ENCODE data around the gene CLNK. TPM values are rescaled to one million over a fixed set of nuclear protein-coding genes. Genes with fewer than 3 reads are reported as not detected.
"Not testable (repeated sequence)": the region's sequence is repeated elsewhere in the genome, so short reads cannot be mapped to it uniquely, and the experiment has no call there.

CLNK gene
- total RNA-seq, 8 experiments from 2014 or later = 0.05 to 0.21 (median 0.08) TPM; not detected in 1

DNA sequence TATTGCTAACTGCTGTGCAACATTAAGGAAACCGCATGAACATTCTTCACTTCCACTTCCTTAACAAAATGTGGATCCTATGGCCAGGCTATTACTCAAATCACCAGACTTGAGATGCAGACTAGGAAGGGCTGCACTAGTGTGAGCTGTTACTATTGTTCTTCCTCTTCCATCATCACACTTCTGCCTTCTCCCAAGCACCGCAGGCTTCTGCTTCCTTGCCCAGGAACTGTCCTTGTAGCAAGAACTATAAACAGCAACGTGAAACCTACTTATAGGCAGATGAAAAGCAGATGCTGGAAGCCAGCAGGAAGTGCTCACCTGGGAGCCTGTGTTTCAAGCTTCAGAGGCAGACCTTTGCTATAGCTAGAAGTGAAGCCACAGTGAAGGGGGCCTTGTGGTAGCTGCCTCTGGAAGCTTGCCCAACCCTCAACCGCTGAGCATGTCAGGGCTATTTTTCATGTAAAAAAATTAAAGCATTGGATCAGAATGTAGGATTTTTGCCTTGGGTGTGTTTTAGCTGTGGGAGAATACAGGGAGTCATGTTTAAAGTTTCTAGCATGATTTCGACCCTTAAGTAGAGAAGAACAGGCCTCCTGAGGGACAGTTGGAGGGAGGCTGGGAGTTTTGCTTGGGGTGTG is 43.9 kb downstream of the CLNK start:
- no peaks in the 10 kb centered on the region for H3K4me1 ChIP-seq (replicated peaks in 1 of 2)
- no peak overlapping the region for H3K27ac ChIP-seq
- 0 to 100% (median 83%) methylated on average over 1 to 4 of the region's 5 CpGs; no CpG with 5 or more reads in 1 of the 10 experiments for WGBS, 10 experiments
- no peak overlapping the region for H3K4me3 ChIP-seq
- ATAC-seq (replicated peaks in 6 of 8) = no peak
- in situ Hi-C loops (cut with MboI; ENCODE audit: low pct_unique_long_range_greater_than_20kb in 2 of 9, low sequenced_read_pairs in 9 of 9, unreplicated experiment in 9 of 9) = no loop called here

DNA sequence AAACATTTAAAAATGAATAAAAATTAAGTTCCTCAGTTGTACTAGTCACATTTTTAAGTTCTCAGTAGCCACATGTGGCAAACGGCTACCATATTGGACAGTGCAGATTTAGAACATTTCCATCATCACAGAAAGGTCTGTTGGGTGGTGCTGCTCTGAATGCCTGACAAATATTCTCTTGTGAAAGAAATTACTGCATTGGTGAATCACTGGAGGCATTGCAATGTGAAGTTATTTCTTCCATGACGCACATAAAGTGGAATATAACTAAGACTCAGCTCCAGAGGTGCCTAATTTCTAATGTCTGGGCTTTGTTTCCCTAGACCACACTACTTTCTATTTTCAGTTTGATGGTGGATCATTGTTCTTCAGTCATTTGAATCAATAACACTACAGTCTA is 44.9 kb downstream of the CLNK start:
- WGBS, 10 experiments = 13 to 100% (median 48%) methylated on average over 2 of the region's 2 CpGs; no CpG with 5 or more reads in 3 of the 10 experiments
- no peak for ATAC-seq (replicated peaks in 6 of 8)
- H3K4me1 ChIP-seq (replicated peaks in 1 of 2) = no peaks in the 10 kb centered on the region
- H3K4me3 ChIP-seq = no peak overlapping the region
- H3K27ac ChIP-seq = no peak overlapping the region
- in situ Hi-C loops (cut with MboI; ENCODE audit: low pct_unique_long_range_greater_than_20kb in 2 of 9, low sequenced_read_pairs in 9 of 9, unreplicated experiment in 9 of 9) = no loop called here

DNA sequence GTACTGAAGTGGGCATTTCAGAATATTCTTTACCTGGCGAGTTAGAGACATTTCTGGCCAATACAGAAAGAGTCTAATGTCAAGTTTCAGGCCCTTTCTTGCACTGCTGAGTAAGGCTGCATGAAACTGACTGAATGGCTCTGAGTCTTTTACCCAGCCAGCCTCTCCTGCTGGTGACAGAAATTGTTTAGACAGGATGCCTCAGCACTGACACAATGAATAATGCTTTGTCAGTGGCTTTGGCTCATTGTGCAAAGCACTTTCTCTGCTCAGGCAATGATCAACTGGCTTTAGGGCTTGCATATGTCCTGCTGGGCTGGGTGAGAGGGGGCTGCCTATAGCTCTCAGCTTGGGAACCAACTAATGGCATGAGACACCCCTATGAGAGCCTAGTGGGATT is 45.5 kb downstream of the CLNK start:
- WGBS, 10 experiments = 0 to 100% (median 47%) methylated on average over 1 of the region's 1 CpG; no CpG with 5 or more reads in 4 of the 10 experiments
- in situ Hi-C loops (cut with MboI; ENCODE audit: low pct_unique_long_range_greater_than_20kb in 2 of 9, low sequenced_read_pairs in 9 of 9, unreplicated experiment in 9 of 9) = no loop called here
- H3K4me3 ChIP-seq = no peak overlapping the region
- no peak overlapping the region for H3K27ac ChIP-seq
- H3K4me1 ChIP-seq (replicated peaks in 1 of 2) = no peaks in the 10 kb centered on the region
- peak in 2 of 8 experiments; percentile 29 to 44 for ATAC-seq (replicated peaks in 6 of 8)

DNA sequence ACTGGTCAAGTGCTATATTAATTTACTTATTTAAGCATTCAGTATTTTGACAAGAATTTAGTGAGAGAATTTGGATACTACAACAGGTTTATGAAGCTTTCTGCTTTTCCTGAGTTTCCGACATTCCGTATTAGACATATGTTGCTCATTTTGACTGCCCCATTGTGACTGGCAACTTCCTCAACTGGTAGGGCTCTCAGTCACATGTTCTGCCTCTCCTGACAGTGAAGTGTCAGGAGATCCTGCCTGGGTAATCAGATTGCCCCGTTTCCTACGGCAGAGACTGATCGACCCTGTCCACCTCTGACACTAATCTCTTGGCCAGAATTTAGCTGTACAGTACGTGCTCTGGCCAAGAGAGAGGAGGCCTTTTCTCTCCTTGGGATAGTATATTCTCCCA is 49.5 kb downstream of the CLNK start:
- in situ Hi-C loops (cut with MboI; ENCODE audit: low pct_unique_long_range_greater_than_20kb in 2 of 9, low sequenced_read_pairs in 9 of 9, unreplicated experiment in 9 of 9) = no loop called here
- no peaks in the 10 kb centered on the region for H3K4me1 ChIP-seq (replicated peaks in 1 of 2)
- H3K4me3 ChIP-seq = no peak overlapping the region
- no peak for ATAC-seq (replicated peaks in 6 of 8)
- no peak overlapping the region for H3K27ac ChIP-seq
- WGBS, 10 experiments = 7 to 100% (median 90%) methylated on average over 1 to 6 of the region's 6 CpGs; no CpG with 5 or more reads in 3 of the 10 experiments

DNA sequence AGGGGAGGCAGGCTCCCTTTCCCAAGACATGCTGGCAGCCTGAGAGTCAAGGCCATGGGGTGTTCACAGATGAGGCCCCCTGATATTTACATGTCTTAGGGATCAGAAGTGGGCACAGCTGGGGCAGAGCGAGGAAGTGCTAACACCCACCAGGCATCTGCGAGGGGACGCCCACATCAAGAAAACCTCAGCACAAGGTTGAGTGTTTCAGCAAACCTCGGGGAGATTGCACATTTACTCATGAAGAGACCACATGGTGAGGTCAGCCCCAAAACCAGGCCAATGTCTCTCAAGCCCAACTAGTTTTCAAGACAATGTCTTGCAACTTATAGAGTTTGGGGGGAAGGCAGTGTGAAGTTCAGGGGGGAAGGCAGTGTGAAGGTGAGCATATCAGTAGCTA is 55.2 kb downstream of the CLNK start:
- in situ Hi-C loops (cut with MboI; ENCODE audit: low pct_unique_long_range_greater_than_20kb in 2 of 9, low sequenced_read_pairs in 9 of 9, unreplicated experiment in 9 of 9) = no loop called here
- H3K4me3 ChIP-seq = no peak overlapping the region
- 0 to 100% (median 84%) methylated on average over 1 to 2 of the region's 4 CpGs; no CpG with 5 or more reads in 6 of the 10 experiments for WGBS, 10 experiments
- H3K27ac ChIP-seq = no peak overlapping the region
- ATAC-seq (replicated peaks in 6 of 8) = no peak
- no peaks in the 10 kb centered on the region for H3K4me1 ChIP-seq (replicated peaks in 1 of 2)

DNA sequence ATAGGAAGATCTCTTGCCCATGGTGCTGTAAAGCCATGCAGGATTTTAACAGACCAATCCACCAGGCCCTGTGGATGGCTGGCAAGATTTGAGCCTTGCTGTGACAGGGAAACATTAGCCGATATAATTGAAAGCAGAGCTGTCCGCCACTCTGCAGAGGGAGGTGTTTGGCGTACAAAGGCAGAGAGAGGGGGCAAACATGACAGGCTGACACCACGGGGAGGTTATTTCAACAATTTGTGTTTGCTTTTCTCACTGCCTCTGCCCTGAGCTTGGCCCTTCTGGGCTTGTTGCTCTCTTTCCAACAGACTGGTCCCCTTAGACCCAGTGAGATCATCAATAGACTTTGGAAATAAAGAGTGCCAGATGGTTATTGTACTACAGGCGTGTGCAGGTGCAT is 59.4 kb downstream of the CLNK start:
- 0 to 86% (median 46%) methylated on average over 1 to 3 of the region's 5 CpGs; no CpG with 5 or more reads in 1 of the 10 experiments for WGBS, 10 experiments
- no peak overlapping the region for H3K4me3 ChIP-seq
- ATAC-seq (replicated peaks in 6 of 8) = peak in 5 of 8 experiments; percentile 18 to 94 (median 58)
- in situ Hi-C loops (cut with MboI; ENCODE audit: low pct_unique_long_range_greater_than_20kb in 2 of 9, low sequenced_read_pairs in 9 of 9, unreplicated experiment in 9 of 9) = no loop called here
- H3K4me1 ChIP-seq (replicated peaks in 1 of 2) = no peaks in the 10 kb centered on the region
- no peak overlapping the region for H3K27ac ChIP-seq

DNA sequence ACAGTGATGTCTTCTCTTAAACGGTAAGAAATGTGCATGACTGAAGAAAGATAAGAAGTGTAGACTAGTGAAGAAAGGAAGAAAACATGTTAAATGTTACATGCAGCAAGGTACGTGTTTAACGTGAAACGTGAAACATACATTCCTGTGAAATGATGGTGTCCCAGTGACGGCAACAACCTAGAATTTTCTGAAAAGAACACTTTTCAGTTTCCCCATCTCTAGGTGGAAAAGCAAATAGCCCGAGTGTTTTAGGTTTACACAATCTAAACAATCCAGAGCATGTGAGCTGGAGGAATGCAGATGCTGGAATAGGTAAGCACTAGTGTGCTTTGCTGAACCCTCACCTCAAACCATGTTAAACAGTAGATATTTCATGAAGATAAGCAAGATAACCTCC is 60.7 kb downstream of the CLNK start:
- 54 to 97% (median 93%) methylated on average over 3 to 6 of the region's 6 CpGs for WGBS, 10 experiments
- Histone ChIP-seq H3K4me1 (replicated peaks in 1 of 2) (peaks cover 4 to 5% of the 10 kb centered on the region in 2 donors), H3K27ac (no peak overlapping the region), H3K4me3 (no peak overlapping the region)
- in situ Hi-C loops (cut with MboI; ENCODE audit: low pct_unique_long_range_greater_than_20kb in 2 of 9, low sequenced_read_pairs in 9 of 9, unreplicated experiment in 9 of 9) = no loop called here
- ATAC-seq (replicated peaks in 6 of 8) = no peak

DNA sequence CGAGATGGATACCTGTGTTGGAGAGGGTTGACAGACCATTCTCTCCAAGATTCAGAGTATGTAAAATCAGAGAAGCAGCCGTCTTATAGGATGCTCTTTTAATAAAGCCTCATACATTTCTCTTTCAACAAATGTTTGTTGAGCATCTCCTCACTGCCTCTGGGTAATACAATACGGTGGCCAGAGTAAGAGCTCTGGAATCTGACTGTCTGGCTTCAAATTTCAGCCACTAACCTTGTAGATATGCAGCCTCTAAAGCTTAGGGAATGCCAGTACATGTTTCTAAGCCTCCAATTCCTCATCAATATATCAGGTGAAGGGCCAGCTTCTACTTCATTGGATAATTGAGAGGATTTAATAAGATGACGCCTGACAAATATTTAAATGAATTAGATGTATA is 61.3 kb downstream of the CLNK start:
- Histone ChIP-seq H3K4me1 (replicated peaks in 1 of 2) (peaks cover 4 to 5% of the 10 kb centered on the region in 2 donors), H3K4me3 (no peak overlapping the region), H3K27ac (no peak overlapping the region)
- WGBS, 10 experiments = 0 to 100% (median 62%) methylated on average over 1 to 4 of the region's 4 CpGs; no CpG with 5 or more reads in 2 of the 10 experiments
- no peak for ATAC-seq (replicated peaks in 6 of 8)
- in situ Hi-C loops (cut with MboI; ENCODE audit: low pct_unique_long_range_greater_than_20kb in 2 of 9, low sequenced_read_pairs in 9 of 9, unreplicated experiment in 9 of 9) = no loop called here

DNA sequence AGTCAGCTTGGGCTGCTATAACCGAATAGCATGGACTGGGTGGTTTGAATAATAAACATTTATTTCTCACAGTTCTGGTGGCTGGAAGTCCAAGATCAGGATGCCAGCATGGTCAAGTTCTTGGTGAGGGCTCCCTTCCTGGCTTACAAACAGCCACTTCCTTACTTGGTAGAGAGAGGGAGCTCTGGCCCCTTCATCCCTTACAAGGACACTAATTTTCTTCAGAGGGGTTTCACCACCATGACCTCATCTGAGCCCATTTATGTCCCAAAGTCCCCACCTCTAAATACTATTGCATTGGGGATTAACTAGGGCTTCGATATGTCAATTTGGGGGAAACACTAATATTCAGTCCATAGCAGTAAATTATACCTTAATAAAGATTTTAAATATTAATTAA is 61.8 kb downstream of the CLNK start:
- peaks cover 4 to 5% of the 10 kb centered on the region in 2 donors for H3K4me1 ChIP-seq (replicated peaks in 1 of 2)
- H3K4me3 ChIP-seq = no peak overlapping the region
- ATAC-seq (replicated peaks in 6 of 8) = no peak
- WGBS, 10 experiments = 29 to 100% (median 89%) methylated on average over 1 to 2 of the region's 2 CpGs; no CpG with 5 or more reads in 5 of the 10 experiments
- in situ Hi-C loops (cut with MboI; ENCODE audit: low pct_unique_long_range_greater_than_20kb in 2 of 9, low sequenced_read_pairs in 9 of 9, unreplicated experiment in 9 of 9) = no loop called here
- H3K27ac ChIP-seq = no peak overlapping the region

DNA sequence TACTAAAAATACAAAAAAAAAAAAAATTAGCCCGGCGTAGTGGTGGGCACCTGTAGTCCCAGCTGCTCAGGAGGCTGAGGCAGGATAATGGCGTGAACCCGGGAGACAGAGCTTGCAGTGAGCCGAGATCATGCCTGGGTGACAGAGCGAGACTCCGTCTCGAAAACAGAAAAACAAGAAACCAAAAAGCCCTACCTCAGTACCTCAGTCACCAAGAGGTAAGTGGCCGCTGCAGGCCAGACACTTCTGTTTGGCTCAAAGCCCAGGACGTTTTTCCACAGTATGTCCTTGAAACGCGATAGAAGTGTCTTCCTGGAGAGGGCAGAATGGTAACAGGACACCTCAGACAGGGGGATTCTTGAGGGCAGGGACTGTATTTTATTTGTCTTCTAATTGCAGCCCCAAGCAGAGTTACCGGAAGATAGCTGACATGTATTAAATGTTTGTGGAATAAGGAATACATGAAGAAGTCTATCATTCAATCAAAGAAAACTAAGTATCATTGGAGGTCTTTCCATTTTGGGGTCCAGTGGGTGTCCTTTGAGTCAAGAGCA is 63.6 kb downstream of the CLNK start:
- 20 to 100% (median 76%) methylated on average over 1 to 10 of the region's 13 CpGs; no CpG with 5 or more reads in 4 of the 10 experiments for WGBS, 10 experiments
- no peak for ATAC-seq (replicated peaks in 6 of 8)
- no peak overlapping the region for H3K4me3 ChIP-seq
- H3K4me1 ChIP-seq (replicated peaks in 1 of 2) = peaks cover 4 to 5% of the 10 kb centered on the region in 2 donors
- in situ Hi-C loops (cut with MboI; ENCODE audit: low pct_unique_long_range_greater_than_20kb in 2 of 9, low sequenced_read_pairs in 9 of 9, unreplicated experiment in 9 of 9) = no loop called here
- no peak overlapping the region for H3K27ac ChIP-seq

DNA sequence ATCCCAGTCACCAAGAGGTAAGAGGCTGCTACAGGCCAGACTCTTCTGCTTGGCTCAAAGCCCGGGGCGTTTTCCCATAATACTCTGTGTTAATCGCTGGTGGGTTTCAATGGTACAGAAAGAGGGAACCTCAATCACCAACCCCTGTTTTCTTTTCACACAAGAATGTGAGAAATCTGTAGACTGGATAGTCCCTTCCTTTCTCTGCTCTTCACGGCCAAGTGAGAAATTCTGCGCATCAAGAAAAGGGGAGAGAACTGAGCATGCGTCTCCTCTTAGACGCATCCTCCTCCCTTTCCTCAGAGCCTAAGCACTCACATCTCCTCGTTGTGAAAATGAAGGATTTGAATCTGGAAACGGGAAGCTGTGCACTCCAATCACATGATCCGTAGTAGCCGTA is 64.7 kb downstream of the CLNK start:
- H3K27ac ChIP-seq = no peak overlapping the region
- in situ Hi-C loops (cut with MboI; ENCODE audit: low pct_unique_long_range_greater_than_20kb in 2 of 9, low sequenced_read_pairs in 9 of 9, unreplicated experiment in 9 of 9) = no loop called here
- no peak for ATAC-seq (replicated peaks in 6 of 8)
- H3K4me1 ChIP-seq (replicated peaks in 1 of 2) = peaks cover 4 to 5% of the 10 kb centered on the region in 2 donors
- H3K4me3 ChIP-seq = no peak overlapping the region
- 50 to 98% (median 81%) methylated on average over 1 to 9 of the region's 11 CpGs; no CpG with 5 or more reads in 3 of the 10 experiments for WGBS, 10 experiments

DNA sequence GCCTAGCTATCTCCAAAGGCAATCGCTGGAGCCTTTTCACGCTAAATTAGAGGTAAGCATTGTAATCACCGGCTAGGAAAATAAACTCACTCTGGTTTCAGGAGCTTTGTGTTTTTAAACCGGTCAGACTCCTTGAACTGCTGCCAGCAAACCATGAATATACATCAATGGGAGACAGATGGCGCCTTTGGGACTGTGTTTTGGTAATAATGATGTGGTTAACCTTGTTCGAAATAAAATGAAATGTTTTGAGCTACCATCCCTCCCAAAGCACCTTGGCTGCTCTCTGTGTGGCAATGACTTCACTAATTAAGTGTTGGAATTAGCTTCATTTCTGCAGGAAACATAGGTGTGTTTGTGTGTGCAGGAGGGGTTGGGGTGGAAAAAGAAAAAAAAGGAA is 65.3 kb downstream of the CLNK start:
- H3K27ac ChIP-seq = no peak overlapping the region
- no peak overlapping the region for H3K4me3 ChIP-seq
- in situ Hi-C loops (cut with MboI; ENCODE audit: low pct_unique_long_range_greater_than_20kb in 2 of 9, low sequenced_read_pairs in 9 of 9, unreplicated experiment in 9 of 9) = no loop called here

DNA sequence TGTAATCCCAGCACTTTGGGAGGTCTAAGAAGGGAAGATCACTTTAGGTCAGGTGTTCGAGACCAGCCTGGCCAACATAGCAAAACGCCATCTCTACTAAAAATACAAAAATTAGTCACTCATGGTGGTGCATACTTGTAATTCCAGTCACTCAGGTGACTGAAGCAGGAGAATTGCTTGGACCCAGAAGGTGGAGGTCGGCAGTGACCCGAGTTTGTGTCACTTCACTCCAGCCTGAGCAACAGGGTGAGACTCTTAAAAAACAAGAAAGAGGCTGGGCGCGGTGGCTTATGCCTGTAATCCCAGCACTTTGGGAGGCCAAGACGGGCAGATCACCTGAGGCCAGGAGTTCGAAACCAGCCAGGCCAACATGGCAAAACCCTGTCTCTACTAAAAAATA is 69.6 kb downstream of the CLNK start:
- H3K4me3 ChIP-seq; H3K4me1 ChIP-seq (replicated peaks in 1 of 2); ATAC-seq (replicated peaks in 6 of 8); in situ Hi-C loops (cut with MboI; ENCODE audit: low pct_unique_long_range_greater_than_20kb in 2 of 9, low sequenced_read_pairs in 9 of 9, unreplicated experiment in 9 of 9); H3K27ac ChIP-seq: not testable (repeated sequence)
- 40 to 100% (median 89%) methylated on average over 1 to 7 of the region's 8 CpGs; no CpG with 5 or more reads in 3 of the 10 experiments for WGBS, 10 experiments

More for the DNA sequence above, 65.3 kb downstream of the CLNK start:
- ATAC-seq (replicated peaks in 6 of 8) = peak in 4 of 8 experiments; percentile 20 to 35 (median 28)
- 0 to 87% (median 55%) methylated on average over 1 to 5 of the region's 6 CpGs; no CpG with 5 or more reads in 1 of the 10 experiments for WGBS, 10 experiments
- peaks cover 4 to 5% of the 10 kb centered on the region in 2 donors for H3K4me1 ChIP-seq (replicated peaks in 1 of 2)
